ENCODE results near the gene TMEFF2. TPM values are rescaled to one million over a fixed set of nuclear protein-coding genes. Genes with fewer than 3 reads are reported as not detected.

Gene TMEFF2
- total RNA-seq, 2 experiments from 2014 or later = not detected

GRCh38 chr2:191980483-191980882, 214.2 kb downstream of the TMEFF2 start:
- Mint-ChIP-seq H3K27me3 (peaks cover 5% of the 10 kb centered on the region), H3K9me3 (ENCODE audit: low read depth) (no peaks in the 10 kb centered on the region), H3K4me1 (no peaks in the 10 kb centered on the region), H3K27ac (no peak overlapping the region), H3K36me3 (ENCODE audit: low read depth) (no peaks in the 10 kb centered on the region), H3K4me3 (no peak overlapping the region)
- DNase-seq = no peak
- POLR2A ChIA-PET = no interaction called here
- intact Hi-C loops (cut with DNase I, micrococcal nuclease) = no loop called here
- no peak for ATAC-seq
- CTCF ChIA-PET = no interaction called here

DNA sequence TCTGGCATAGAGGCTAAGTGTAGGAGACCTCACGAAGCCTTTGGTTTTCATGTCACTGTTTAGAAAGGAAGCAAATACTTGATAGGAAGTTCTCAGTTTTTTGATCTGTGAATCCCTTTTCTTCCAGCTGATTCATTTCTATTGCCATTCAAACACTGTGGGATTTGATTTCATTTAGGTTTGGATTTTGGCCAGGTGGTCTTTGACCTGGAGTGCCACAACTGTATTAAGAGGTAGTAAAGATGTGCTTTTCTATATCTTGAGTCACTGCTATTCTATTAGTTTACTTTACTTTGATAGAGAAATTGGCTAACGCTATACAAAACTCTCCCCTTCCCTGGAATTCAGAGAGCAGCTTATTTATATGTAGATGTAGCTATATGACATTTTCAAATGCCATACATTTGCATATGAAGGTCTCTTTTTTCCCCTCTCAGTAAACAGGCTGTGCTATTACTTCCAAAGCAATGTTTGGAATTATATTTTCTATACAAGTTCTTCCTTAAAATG, 215.5 kb downstream of the TMEFF2 start:
- intact Hi-C loops (cut with DNase I, micrococcal nuclease) = no loop called here
- ATAC-seq = no peak
- H3K36me3 Mint-ChIP-seq (ENCODE audit: low read depth) = no peaks in the 10 kb centered on the region
- ChIA-PET CTCF (interaction anchor here (1.0 kb wide), 1 partner anchor 26 kb away, joined by 3 read pairs; no protein-coding TSS in a partner anchor), POLR2A (no interaction called here)
- peaks cover 5% of the 10 kb centered on the region for H3K27me3 Mint-ChIP-seq
- H3K4me3 Mint-ChIP-seq = no peak overlapping the region
- H3K9me3 Mint-ChIP-seq (ENCODE audit: low read depth) = no peaks in the 10 kb centered on the region
- no peak overlapping the region for H3K27ac Mint-ChIP-seq
- DNase-seq = no peak
- H3K4me1 Mint-ChIP-seq = no peaks in the 10 kb centered on the region

GRCh38 chr2:191977754-191978153, 217.0 kb downstream of the TMEFF2 start:
- no peak for DNase-seq
- ChIA-PET POLR2A (no interaction called here), CTCF (no interaction called here)

GRCh38 chr2:191976436-191976835, 218.3 kb downstream of the TMEFF2 start:
- intact Hi-C loops (cut with DNase I, micrococcal nuclease) = no loop called here
- Mint-ChIP-seq H3K4me1 (no peaks in the 10 kb centered on the region), H3K4me3 (no peak overlapping the region), H3K27me3 (peaks cover 7% of the 10 kb centered on the region), H3K9me3 (ENCODE audit: low read depth) (no peaks in the 10 kb centered on the region), H3K27ac (no peak overlapping the region), H3K36me3 (ENCODE audit: low read depth) (no peaks in the 10 kb centered on the region)
- no peak for DNase-seq
- no peak for ATAC-seq
- POLR2A ChIA-PET = no interaction called here
- CTCF ChIA-PET = interaction anchor here (0.7 to 1.0 kb wide), 2 partner anchors 9 to 27 kb away, joined by 3 read pairs; no protein-coding TSS in a partner anchor

More at GRCh38 chr2:191977754-191978153, 217.0 kb downstream of the TMEFF2 start:
- Mint-ChIP-seq H3K27me3 (peaks cover 3% of the 10 kb centered on the region), H3K9me3 (ENCODE audit: low read depth) (no peaks in the 10 kb centered on the region), H3K27ac (no peak overlapping the region), H3K36me3 (ENCODE audit: low read depth) (no peaks in the 10 kb centered on the region), H3K4me3 (no peak overlapping the region), H3K4me1 (no peaks in the 10 kb centered on the region)
- ATAC-seq = no peak
- intact Hi-C loops (cut with DNase I, micrococcal nuclease) = no loop called here

GRCh38 chr2:191974676-191975075, 220.1 kb downstream of the TMEFF2 start:
- no peak overlapping the region for H3K27ac Mint-ChIP-seq

DNA sequence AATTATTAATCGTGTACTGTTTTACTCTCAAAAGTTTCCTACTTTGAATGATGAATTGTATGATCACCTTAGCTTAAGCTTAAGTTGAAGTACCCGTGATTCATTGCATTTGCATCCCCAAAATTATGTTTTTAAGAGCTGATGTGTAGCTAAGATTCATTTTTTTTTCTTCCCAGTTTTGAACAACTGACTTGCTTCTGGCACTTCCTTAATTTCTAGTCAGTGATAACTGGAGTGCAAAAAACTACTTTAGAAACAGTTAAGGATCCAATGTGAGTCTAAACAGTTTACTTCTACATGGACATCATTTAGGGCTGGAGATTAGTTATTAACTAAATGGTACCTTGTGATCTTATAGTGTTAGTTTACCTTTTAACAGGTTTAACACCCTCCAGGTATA, 223.9 kb downstream of the TMEFF2 start:
- Mint-ChIP-seq H3K27ac (no peak overlapping the region), H3K4me1 (no peaks in the 10 kb centered on the region), H3K36me3 (ENCODE audit: low read depth) (no peaks in the 10 kb centered on the region), H3K4me3 (no peak overlapping the region), H3K9me3 (ENCODE audit: low read depth) (no peaks in the 10 kb centered on the region), H3K27me3 (peaks cover 4% of the 10 kb centered on the region)
- no peak for DNase-seq
- POLR2A ChIA-PET = no interaction called here
- CTCF ChIA-PET = no interaction called here
- intact Hi-C loops (cut with DNase I, micrococcal nuclease) = no loop called here
- no peak for ATAC-seq

More at GRCh38 chr2:191974676-191975075, 220.1 kb downstream of the TMEFF2 start:
- CTCF ChIA-PET = interaction anchor here (1.1 kb wide), 1 partner anchor 13 kb away, joined by 3 read pairs; no protein-coding TSS in a partner anchor
- no peaks in the 10 kb centered on the region for H3K36me3 Mint-ChIP-seq (ENCODE audit: low read depth)
- H3K4me3 Mint-ChIP-seq = no peak overlapping the region
- POLR2A ChIA-PET = no interaction called here
- intact Hi-C loops (cut with DNase I, micrococcal nuclease) = no loop called here
- DNase-seq (no peak), ATAC-seq (no peak)
- no peaks in the 10 kb centered on the region for H3K9me3 Mint-ChIP-seq (ENCODE audit: low read depth)
- peaks cover 4% of the 10 kb centered on the region for H3K27me3 Mint-ChIP-seq
- no peaks in the 10 kb centered on the region for H3K4me1 Mint-ChIP-seq

- H3K9me3 Mint-ChIP-seq (ENCODE audit: low read depth) = no peaks in the 10 kb centered on the region
- H3K27me3 Mint-ChIP-seq = peaks cover 6% of the 10 kb centered on the region
- CTCF ChIA-PET = no interaction called here
- intact Hi-C loops (cut with DNase I, micrococcal nuclease) = no loop called here
- no peaks in the 10 kb centered on the region for H3K36me3 Mint-ChIP-seq (ENCODE audit: low read depth)
- POLR2A ChIA-PET = no interaction called here
- H3K4me1 Mint-ChIP-seq = no peaks in the 10 kb centered on the region
- H3K4me3 Mint-ChIP-seq = no peak overlapping the region
- DNase-seq (no peak), ATAC-seq (no peak)
- H3K27ac Mint-ChIP-seq = no peak overlapping the region
These were observed 226.6 kb downstream of the TMEFF2 start for GRCh38 chr2:191968120-191968519.

- Mint-ChIP-seq H3K4me1 (no peaks in the 10 kb centered on the region), H3K36me3 (ENCODE audit: low read depth) (no peaks in the 10 kb centered on the region), H3K27me3 (peaks cover 2% of the 10 kb centered on the region), H3K9me3 (ENCODE audit: low read depth) (no peaks in the 10 kb centered on the region), H3K4me3 (no peak overlapping the region), H3K27ac (no peak overlapping the region)
- DNase-seq (no peak), ATAC-seq (no peak)
- intact Hi-C loops (cut with DNase I, micrococcal nuclease) = no loop called here
- ChIA-PET CTCF (no interaction called here), POLR2A (interaction anchor here (0.6 kb wide), 1 partner anchor 31 kb away, joined by 3 read pairs; no protein-coding TSS in a partner anchor)
These were observed 229.0 kb downstream of the TMEFF2 start for GRCh38 chr2:191965733-191966132.

GRCh38 chr2:191961556-191961955, 233.2 kb downstream of the TMEFF2 start:
- POLR2A ChIA-PET = no interaction called here
- intact Hi-C loops (cut with DNase I, micrococcal nuclease) = no loop called here
- peaks cover 2% of the 10 kb centered on the region for H3K27me3 Mint-ChIP-seq
- DNase-seq = no peak
- H3K9me3 Mint-ChIP-seq (ENCODE audit: low read depth) = no peaks in the 10 kb centered on the region
- no peak overlapping the region for H3K4me3 Mint-ChIP-seq
- no peaks in the 10 kb centered on the region for H3K4me1 Mint-ChIP-seq
- no peak for ATAC-seq
- no peaks in the 10 kb centered on the region for H3K36me3 Mint-ChIP-seq (ENCODE audit: low read depth)
- CTCF ChIA-PET = no interaction called here
- H3K27ac Mint-ChIP-seq = no peak overlapping the region

DNA sequence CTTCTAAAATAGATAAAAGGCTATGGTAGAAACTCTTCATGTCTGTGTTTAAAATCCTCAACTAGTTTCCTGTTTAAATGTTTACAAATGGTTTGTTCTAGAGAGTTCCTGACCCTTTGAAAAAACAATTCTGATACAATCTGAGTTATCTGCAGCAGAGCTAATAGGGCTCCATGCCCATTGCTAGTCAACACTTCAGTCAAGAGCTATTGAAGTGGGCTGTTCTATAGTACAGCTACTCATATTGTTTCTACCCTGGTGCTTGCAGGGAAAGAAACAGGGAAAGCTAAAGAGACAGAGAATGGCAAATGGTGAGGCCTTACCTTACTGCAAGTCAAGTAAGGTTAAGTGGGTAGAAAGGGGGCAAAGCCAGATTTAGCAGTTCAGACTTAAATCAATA, 235.5 kb downstream of the TMEFF2 start:
- no peaks in the 10 kb centered on the region for H3K4me1 Mint-ChIP-seq
- POLR2A ChIA-PET = no interaction called here
- H3K9me3 Mint-ChIP-seq (ENCODE audit: low read depth) = no peaks in the 10 kb centered on the region
- no peak for DNase-seq
- intact Hi-C loops (cut with DNase I, micrococcal nuclease) = no loop called here
- H3K36me3 Mint-ChIP-seq (ENCODE audit: low read depth) = no peaks in the 10 kb centered on the region
- no peak for ATAC-seq
- H3K4me3 Mint-ChIP-seq = no peak overlapping the region
- CTCF ChIA-PET = no interaction called here
- H3K27ac Mint-ChIP-seq = no peak overlapping the region
- no peaks in the 10 kb centered on the region for H3K27me3 Mint-ChIP-seq

DNA sequence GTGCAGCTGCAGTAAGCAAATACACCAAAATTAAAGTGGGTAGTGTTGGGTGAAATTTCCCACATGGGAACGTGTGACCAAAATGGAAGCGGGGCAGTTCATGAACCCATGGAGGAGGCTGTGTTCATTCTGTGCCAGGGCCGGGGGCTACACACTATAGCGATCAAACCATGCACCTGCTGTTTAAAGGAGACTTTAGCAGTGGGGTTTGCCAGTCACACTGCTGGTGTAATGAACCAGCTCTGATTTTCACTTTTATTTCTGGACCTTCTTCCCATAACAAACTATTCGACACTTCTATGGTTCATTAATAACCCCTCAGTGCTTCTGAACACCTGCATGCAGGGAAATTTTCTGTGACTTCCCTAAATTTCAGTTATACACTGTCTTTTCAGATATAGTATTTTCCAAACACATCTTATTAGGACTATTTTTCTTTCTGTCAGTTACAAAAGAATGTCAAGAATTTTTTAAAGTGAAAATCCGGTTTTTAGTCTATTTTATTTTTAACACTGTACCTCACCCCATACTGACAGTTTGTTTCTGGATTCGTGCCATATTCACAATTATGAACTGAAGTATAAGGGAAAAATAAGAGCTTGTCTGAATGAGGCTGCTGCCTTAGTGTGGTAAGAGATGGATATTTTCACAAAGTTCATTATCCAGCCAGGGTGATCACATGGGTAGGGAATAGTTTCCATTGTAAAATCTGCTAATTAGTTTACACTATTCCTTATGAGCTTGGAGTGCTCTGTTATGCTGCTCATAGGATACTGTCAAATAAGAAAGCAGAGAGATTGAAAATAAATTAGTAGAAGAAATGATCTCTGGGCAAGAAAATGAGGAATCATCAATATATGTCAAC, 236.5 kb downstream of the TMEFF2 start:
- Mint-ChIP-seq H3K27me3 (no peaks in the 10 kb centered on the region), H3K36me3 (ENCODE audit: low read depth) (no peaks in the 10 kb centered on the region), H3K27ac (no peak overlapping the region), H3K9me3 (ENCODE audit: low read depth) (no peaks in the 10 kb centered on the region), H3K4me1 (no peaks in the 10 kb centered on the region), H3K4me3 (no peak overlapping the region)
- POLR2A ChIA-PET = no interaction called here
- intact Hi-C loops (cut with DNase I, micrococcal nuclease) = no loop called here
- DNase-seq (no peak), ATAC-seq (no peak)
- CTCF ChIA-PET = interaction anchor here (0.6 kb wide), 1 partner anchor 12 kb away, joined by 3 read pairs; no protein-coding TSS in a partner anchor

GRCh38 chr2:191954451-191954850, 240.3 kb downstream of the TMEFF2 start:
- no peaks in the 10 kb centered on the region for H3K4me1 Mint-ChIP-seq
- H3K4me3 Mint-ChIP-seq = no peak overlapping the region
- ChIA-PET CTCF (no interaction called here), POLR2A (no interaction called here)
- H3K36me3 Mint-ChIP-seq (ENCODE audit: low read depth) = no peaks in the 10 kb centered on the region
- DNase-seq (no peak), ATAC-seq (no peak)
- no peaks in the 10 kb centered on the region for H3K9me3 Mint-ChIP-seq (ENCODE audit: low read depth)
- intact Hi-C loops (cut with DNase I, micrococcal nuclease) = no loop called here
- H3K27ac Mint-ChIP-seq = no peak overlapping the region
- H3K27me3 Mint-ChIP-seq = peaks cover 4% of the 10 kb centered on the region
